ENCODE data around the gene PTPRM. TPM values are rescaled to one million over a fixed set of nuclear protein-coding genes. Genes with fewer than 3 reads are reported as not detected.

PTPRM gene
- total RNA-seq, 4 donors from 2014 or later: 21.4 to 41.8 (median 29.6) TPM

DNA sequence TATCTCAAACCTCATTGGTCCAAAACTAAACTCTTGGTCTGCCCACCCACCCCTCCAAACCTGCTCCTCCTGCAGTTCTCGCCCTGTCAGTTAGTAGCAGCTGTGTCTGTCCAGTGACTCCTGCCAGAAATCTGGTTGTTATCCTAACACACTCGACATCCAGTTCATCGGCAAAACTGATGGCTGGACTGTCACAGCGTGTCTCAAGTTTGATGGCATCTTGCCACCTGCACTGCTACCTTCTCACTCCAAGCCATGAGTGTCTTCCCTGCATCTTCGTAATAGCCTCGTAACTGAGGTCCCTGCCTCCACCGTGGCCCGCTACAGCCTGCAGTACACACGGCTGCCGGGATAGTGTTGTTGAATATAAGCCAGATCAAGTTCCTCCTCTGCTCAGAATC is 572.0 kb downstream of the PTPRM start:
- 52 to 62% methylated on average over 10 of the region's 10 CpGs for WGBS, 2 donors
- no peak for DNase-seq (ENCODE audit: low spot score in 2 of 2)
- intact Hi-C loops (cut with DNase I; ENCODE audit: low total_unique reads): no loop called here
- no peak for TF ChIP-seq CTCF (IDR thresholded peaks at IDR 0.05)
- TF ChIP-seq POLR2A (IDR thresholded peaks at IDR 0.05): no peak
- no peak overlapping the region for H3K4me3 ChIP-seq (ENCODE audit: low read depth, poor library complexity, severe bottlenecking)

GRCh38 chr18:8139891-8140406 is 572.8 kb downstream of the PTPRM start:
- no peak for TF ChIP-seq CTCF (IDR thresholded peaks at IDR 0.05)
- no peak for TF ChIP-seq POLR2A (IDR thresholded peaks at IDR 0.05)
- WGBS, 2 donors: 60 to 72% methylated on average over 7 of the region's 7 CpGs
- no peak overlapping the region for H3K4me3 ChIP-seq (ENCODE audit: low read depth, poor library complexity, severe bottlenecking)
- peak in 1 of 2 donors; percentile 39 for DNase-seq (ENCODE audit: low spot score in 2 of 2)
- intact Hi-C loops (cut with DNase I; ENCODE audit: low total_unique reads): no loop called here

GRCh38 chr18:8140841-8141501 is 573.9 kb downstream of the PTPRM start:
- peak in 1 of 2 donors; percentile 28 for DNase-seq (ENCODE audit: low spot score in 2 of 2)
- no peak overlapping the region for H3K4me3 ChIP-seq (ENCODE audit: low read depth, poor library complexity, severe bottlenecking)
- TF ChIP-seq POLR2A (IDR thresholded peaks at IDR 0.05): no peak
- TF ChIP-seq CTCF (IDR thresholded peaks at IDR 0.05): no peak
- intact Hi-C loops (cut with DNase I; ENCODE audit: low total_unique reads): no loop called here
- WGBS, 2 donors: 55 to 58% methylated on average over 8 of the region's 8 CpGs

GRCh38 chr18:8142131-8142711 is 575.1 kb downstream of the PTPRM start:
- WGBS, 2 donors: 75 to 78% methylated on average over 8 of the region's 8 CpGs
- no peak for TF ChIP-seq CTCF (IDR thresholded peaks at IDR 0.05)
- H3K4me3 ChIP-seq (ENCODE audit: low read depth, poor library complexity, severe bottlenecking): no peak overlapping the region
- intact Hi-C loops (cut with DNase I; ENCODE audit: low total_unique reads): no loop called here
- DNase-seq (ENCODE audit: low spot score in 2 of 2): no peak

- DNase-seq (ENCODE audit: low spot score in 2 of 2): no peak
- H3K4me3 ChIP-seq (ENCODE audit: low read depth, poor library complexity, severe bottlenecking): no peak overlapping the region
- 81 to 83% methylated on average over 2 of the region's 2 CpGs for WGBS, 2 donors
- TF ChIP-seq CTCF (IDR thresholded peaks at IDR 0.05) (no peak), POLR2A (IDR thresholded peaks at IDR 0.05) (no peak)
- intact Hi-C loops (cut with DNase I; ENCODE audit: low total_unique reads): no loop called here
These were observed 575.8 kb downstream of the PTPRM start for GRCh38 chr18:8142932-8143331.

Measured in lower leg skin (tissue), 4 donors.